Gastrocnemius medialis (tissue), 4 donors: Measurements from ENCODE around the gene CALHM2. TPM values are rescaled to one million over a fixed set of nuclear protein-coding genes. Genes with fewer than 3 reads are reported as not detected.

Experiments used
- ATAC-seq, 2 donors: fragments of 150-250 bp; one replicate each; pipeline ENCODE4 v1.9.1; 2016
- DNase-seq, 2 donors: peaks; one replicate each; pipeline ENCODE4 v3.0.0-alpha.2; 2019
- H3K27ac ChIP-seq, 4 donors: fragments of 200-600 bp; sonication (generic); 1 replicate in 1 of 4; 2 replicates in 3 of 4; pipeline ENCODE4 v1.5.1; 2016 to 2018; ENCODE audit warnings: mild to moderate bottlenecking in 2 of 4, moderate library complexity in 1 of 4
- H3K27me3 ChIP-seq, 3 donors: fragments of 200-600 bp; sonication (generic) in 2 of 3; 1 replicate in 1 of 3; 2 replicates in 2 of 3; pipeline versions ENCODE4 v1.5.1 to v1.6.0; 2016 to 2019; ENCODE audit warnings: mild to moderate bottlenecking in 1 of 3, moderate library complexity in 1 of 3
- H3K36me3 ChIP-seq, 2 donors: fragments of 200-600 bp; sonication (generic) in 1 of 2; one replicate each; pipeline ENCODE4 v1.5.1; 2017 to 2018
- H3K4me1 ChIP-seq, 2 donors: fragments of 200-600 bp; sonication (generic) in 1 of 2; one replicate each; pipeline ENCODE4 v1.5.1; 2016 to 2017; ENCODE audit warnings: mild to moderate bottlenecking in 2 of 2
- H3K4me3 ChIP-seq, 4 donors: fragments of 200-600 bp; sonication (generic) in 3 of 4; 1 replicate in 1 of 4; 2 replicates in 3 of 4; pipeline ENCODE4 v1.5.1; 2016 to 2019; ENCODE audit warnings: mild to moderate bottlenecking in 2 of 4
- H3K9me3 ChIP-seq, 3 donors: fragments of 200-600 bp; sonication (generic) in 2 of 3; 1 replicate in 1 of 3; 2 replicates in 2 of 3; pipeline ENCODE4 v1.5.1; 2016 to 2019
- POLR2A ChIP-seq, 2 donors: fragments of 450-650 bp; IDR thresholded peaks; one replicate each; pipeline ENCODE4 v1.6.1; 2017; ENCODE audit warnings: antibody characterized with exemption in 2 of 2, mild to moderate bottlenecking in 2 of 2, moderate library complexity in 2 of 2
- in situ Hi-C, 4 donors: fragments of 200-750 bp; cut with MboI; loops; one replicate each; pipeline versions ENCODE4 v1.15.0 to v1.8.0; 2017; ENCODE audit warnings: low sequenced_read_pairs in 4 of 4
- intact Hi-C: fragments of 100-400 bp; cut with DNase I; formaldehyde crosslinking; loops from one replicate; pipeline ENCODE4 v1.15.1; 2023; ENCODE audit warnings: low total_unique reads
- total RNA-seq, 4 donors: library from RNA; depleted of rRNA; stranded (reverse); fragments of >200 nt; gene quantifications; one replicate each; pipeline versions ENCODE4 v1.1.0 to v1.2.3, GENCODE V29; 2016
- TF ChIP-seq, protein P1 (sequence below), 5 experiments: fragments of 450-650 bp in 3 of 5; fragments of 200-600 bp in 2 of 5; sonication (generic) in 2 of 5; IDR thresholded peaks in 4 of 5; conservative IDR thresholded peaks in 1 of 5; 1 replicate in 4 of 5; 2 replicates in 1 of 5; pipeline ENCODE4 v1.5.1; 2016 to 2019; ENCODE audit warnings: antibody characterized with exemption in 5 of 5, mild to moderate bottlenecking in 3 of 5, moderate library complexity in 3 of 5

CALHM2 gene
- total RNA-seq, 4 donors from 2014 or later, result 8.9 to 19.8 (median 16.9) TPM

DNA sequence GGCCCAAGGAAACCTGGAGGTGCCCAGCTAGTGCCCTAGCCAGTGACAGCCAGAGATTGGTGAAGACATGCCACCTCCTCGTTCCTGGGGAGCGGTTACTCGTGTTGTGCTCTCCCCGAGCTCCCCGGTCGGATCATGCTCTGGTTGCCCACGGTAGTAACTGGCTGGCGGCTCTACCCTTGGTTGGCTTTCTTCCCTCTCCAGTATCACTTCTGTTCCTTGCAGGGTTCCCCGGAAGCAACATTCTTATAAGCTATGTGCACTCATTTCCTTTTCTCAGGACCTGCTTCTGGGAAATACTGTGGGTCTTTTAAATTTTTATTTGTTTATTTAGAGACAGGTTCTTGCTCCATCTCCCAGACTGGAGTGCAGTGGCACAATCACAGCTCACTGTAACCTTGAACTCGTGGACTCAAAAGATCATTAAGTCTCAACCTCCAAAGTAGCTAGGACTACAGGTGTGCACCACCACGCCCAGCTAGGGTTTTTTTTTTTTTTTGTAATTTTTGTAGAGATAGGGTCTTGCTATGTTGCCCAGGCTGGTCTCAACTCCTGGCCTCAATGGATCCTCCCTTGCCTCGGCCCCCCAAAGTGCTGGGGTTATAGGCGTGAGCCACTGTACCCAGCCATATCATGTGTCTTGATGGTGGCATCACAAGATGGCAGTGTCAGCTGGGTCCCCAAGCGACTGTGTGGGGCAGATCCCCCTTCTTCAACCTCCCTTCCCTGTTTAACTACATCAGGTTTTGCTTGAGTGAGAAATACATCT, 13.4 kb upstream of the CALHM2 start:
- no peak overlapping the region for H3K4me3 ChIP-seq

DNA sequence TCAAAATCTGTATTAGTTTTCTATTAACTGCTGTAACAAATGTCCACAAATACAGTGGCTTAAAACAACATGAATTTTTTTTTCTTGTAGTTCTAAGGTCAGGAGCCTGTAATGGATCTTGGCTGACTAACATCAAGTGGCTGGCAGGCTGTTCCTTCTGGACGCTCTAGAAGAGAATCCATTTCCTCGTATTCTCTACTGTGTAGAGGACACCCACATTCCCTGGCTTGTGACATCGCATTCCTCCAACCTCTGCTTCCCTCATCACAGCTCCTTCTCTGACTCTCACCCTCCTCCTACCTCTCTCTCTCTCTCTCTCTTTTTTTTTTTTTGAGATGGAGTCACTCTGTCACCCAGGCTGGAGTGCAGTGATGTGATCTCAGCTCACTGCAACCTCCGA, 11.3 kb upstream of the CALHM2 start:
- no peak for DNase-seq
- Histone ChIP-seq H3K27ac (no peak overlapping the region), H3K9me3 (no peaks in the 10 kb centered on the region), H3K27me3 (no peaks in the 10 kb centered on the region), H3K4me3 (no peak overlapping the region), H3K36me3 (no peaks in the 10 kb centered on the region), H3K4me1 (no peaks in the 10 kb centered on the region)
- ATAC-seq, result no peak
- TF ChIP-seq, protein P1, sequence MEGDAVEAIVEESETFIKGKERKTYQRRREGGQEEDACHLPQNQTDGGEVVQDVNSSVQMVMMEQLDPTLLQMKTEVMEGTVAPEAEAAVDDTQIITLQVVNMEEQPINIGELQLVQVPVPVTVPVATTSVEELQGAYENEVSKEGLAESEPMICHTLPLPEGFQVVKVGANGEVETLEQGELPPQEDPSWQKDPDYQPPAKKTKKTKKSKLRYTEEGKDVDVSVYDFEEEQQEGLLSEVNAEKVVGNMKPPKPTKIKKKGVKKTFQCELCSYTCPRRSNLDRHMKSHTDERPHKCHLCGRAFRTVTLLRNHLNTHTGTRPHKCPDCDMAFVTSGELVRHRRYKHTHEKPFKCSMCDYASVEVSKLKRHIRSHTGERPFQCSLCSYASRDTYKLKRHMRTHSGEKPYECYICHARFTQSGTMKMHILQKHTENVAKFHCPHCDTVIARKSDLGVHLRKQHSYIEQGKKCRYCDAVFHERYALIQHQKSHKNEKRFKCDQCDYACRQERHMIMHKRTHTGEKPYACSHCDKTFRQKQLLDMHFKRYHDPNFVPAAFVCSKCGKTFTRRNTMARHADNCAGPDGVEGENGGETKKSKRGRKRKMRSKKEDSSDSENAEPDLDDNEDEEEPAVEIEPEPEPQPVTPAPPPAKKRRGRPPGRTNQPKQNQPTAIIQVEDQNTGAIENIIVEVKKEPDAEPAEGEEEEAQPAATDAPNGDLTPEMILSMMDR (IDR thresholded peaks at IDR 0.05 in 4 of 5, conservative IDR thresholded peaks at IDR 0.05 in 1 of 5), result no peak
- no peak for TF ChIP-seq POLR2A (IDR thresholded peaks at IDR 0.05)
- intact Hi-C loops (no loop called here), in situ Hi-C loops (no loop called here)

More for the DNA sequence above, 13.4 kb upstream of the CALHM2 start:
- Histone ChIP-seq H3K9me3 (no peaks in the 10 kb centered on the region), H3K27me3 (no peaks in the 10 kb centered on the region), H3K36me3 (no peaks in the 10 kb centered on the region), H3K4me1 (no peaks in the 10 kb centered on the region), H3K27ac (no peak overlapping the region)
- in situ Hi-C loops, result no loop called here
- no peak for ATAC-seq
- no peak for TF ChIP-seq POLR2A (IDR thresholded peaks at IDR 0.05)
- TF ChIP-seq, protein P1 (IDR thresholded peaks at IDR 0.05 in 4 of 5, conservative IDR thresholded peaks at IDR 0.05 in 1 of 5), result no peak
- intact Hi-C loops, result no loop called here
- DNase-seq, result no peak

DNA sequence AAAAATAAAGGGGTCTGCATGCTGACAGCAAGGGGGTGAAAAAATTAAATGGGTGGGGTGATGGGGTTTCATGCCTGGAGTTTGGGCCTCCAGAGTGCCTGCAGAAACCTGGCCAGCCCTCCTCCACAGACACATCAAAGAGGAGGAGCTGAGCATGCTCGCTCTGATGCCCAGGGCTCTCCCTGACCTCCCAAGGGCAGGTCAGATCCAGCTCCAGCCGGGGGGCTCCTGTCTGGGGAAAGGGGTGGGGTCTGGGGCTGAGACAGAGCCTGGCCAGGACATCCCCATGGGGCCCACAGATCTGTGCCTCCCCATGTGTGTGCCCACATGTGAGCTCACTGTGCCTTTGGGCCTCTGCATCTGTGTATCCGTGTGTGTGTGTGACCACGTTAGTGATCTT, 7.4 kb upstream of the CALHM2 start:
- H3K27ac ChIP-seq, result no peak overlapping the region
- no peak for DNase-seq
- no peak for TF ChIP-seq POLR2A (IDR thresholded peaks at IDR 0.05)
- TF ChIP-seq, protein P1 (IDR thresholded peaks at IDR 0.05 in 4 of 5, conservative IDR thresholded peaks at IDR 0.05 in 1 of 5), result no peak
- no peak for ATAC-seq
- intact Hi-C loops (no loop called here), in situ Hi-C loops (no loop called here)
- H3K9me3 ChIP-seq, result no peaks in the 10 kb centered on the region
- no peaks in the 10 kb centered on the region for H3K36me3 ChIP-seq
- no peaks in the 10 kb centered on the region for H3K27me3 ChIP-seq
- H3K4me3 ChIP-seq, result no peak overlapping the region
- no peaks in the 10 kb centered on the region for H3K4me1 ChIP-seq

DNA sequence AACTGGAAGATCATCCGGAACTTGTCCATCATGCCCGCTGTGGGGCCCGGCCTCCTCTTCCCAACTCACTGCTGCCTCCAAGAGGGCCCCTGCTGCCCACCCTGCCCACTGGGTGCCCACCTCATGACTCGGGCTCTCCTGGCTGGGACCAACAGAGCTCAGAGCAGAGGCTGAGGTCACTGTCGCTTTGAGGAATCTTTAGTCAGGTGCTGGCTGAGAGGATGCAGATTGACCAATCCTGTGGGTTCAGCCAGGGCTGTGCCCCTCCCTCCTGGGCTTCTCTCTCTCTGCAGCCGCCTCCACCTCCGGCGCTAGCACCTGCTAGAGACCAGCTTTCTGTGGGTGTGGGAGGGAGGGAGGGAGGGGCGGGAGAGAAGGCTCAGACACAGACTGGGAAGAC, 6.5 kb upstream of the CALHM2 start, which contains the start of gene CALHM1:
Gene CALHM1, minus strand, starts transcription at position 181 of the 400 bp plus-strand sequence. Its CDS starts 149 bp downstream, at position 32.
- Histone ChIP-seq H3K4me1 (no peaks in the 10 kb centered on the region), H3K36me3 (no peaks in the 10 kb centered on the region), H3K27ac (no peak within 1 kb of the TSS), H3K9me3 (no peaks in the 10 kb centered on the region), H3K27me3 (no peaks in the 10 kb centered on the region), H3K4me3 (no peak within 1 kb of the TSS)
- in situ Hi-C loops (no loop called here), intact Hi-C loops (no loop called here)
- ATAC-seq, result no peak
- DNase-seq, result no peak
- TF ChIP-seq, protein P1 (IDR thresholded peaks at IDR 0.05 in 4 of 5, conservative IDR thresholded peaks at IDR 0.05 in 1 of 5), result no peak
- TF ChIP-seq POLR2A (IDR thresholded peaks at IDR 0.05), result no peak
